Tibial nerve (tissue), 4 donors: ENCODE measurements around the gene CLSTN3.

Experiments used
- CTCF ChIP-seq, 5 experiments: fragments of 200-600 bp in 3 of 5; fragments of 450-650 bp in 2 of 5; sonication (generic) in 3 of 5; IDR thresholded peaks; one replicate each; pipeline ENCODE4 v1.5.1; 2016 to 2019; ENCODE audit warnings: antibody characterized with exemption in 5 of 5, mild to moderate bottlenecking in 3 of 5, moderate library complexity in 2 of 5
- EP300 ChIP-seq, 2 donors: sonication (generic); formaldehyde crosslinking; IDR thresholded peaks; one replicate each; pipeline ENCODE4 v1.6.1; 2017; ENCODE audit warnings: antibody characterized with exemption in 2 of 2, mild to moderate bottlenecking in 1 of 2
- POLR2A ChIP-seq, 2 donors: fragments of 450-650 bp; IDR thresholded peaks; one replicate each; pipeline ENCODE4 v1.6.1; 2017; ENCODE audit warnings: antibody characterized with exemption in 2 of 2, mild to moderate bottlenecking in 2 of 2, moderate library complexity in 2 of 2

- TF ChIP-seq CTCF (IDR thresholded peaks at IDR 0.05) (no peak), POLR2A (IDR thresholded peaks at IDR 0.05) (no peak), EP300 (IDR thresholded peaks at IDR 0.05) (no peak)
These were observed 5.9 kb downstream of the CLSTN3 start for GRCh38 chr12:7136071-7136470.
